ENCODE measurements around the gene MTX1. TPM values are rescaled to one million over a fixed set of nuclear protein-coding genes. Genes with fewer than 3 reads are reported as not detected.

MTX1 gene
- total RNA-seq, 2 donors from 2014 or later: 47.3 to 63.2 TPM

DNA sequence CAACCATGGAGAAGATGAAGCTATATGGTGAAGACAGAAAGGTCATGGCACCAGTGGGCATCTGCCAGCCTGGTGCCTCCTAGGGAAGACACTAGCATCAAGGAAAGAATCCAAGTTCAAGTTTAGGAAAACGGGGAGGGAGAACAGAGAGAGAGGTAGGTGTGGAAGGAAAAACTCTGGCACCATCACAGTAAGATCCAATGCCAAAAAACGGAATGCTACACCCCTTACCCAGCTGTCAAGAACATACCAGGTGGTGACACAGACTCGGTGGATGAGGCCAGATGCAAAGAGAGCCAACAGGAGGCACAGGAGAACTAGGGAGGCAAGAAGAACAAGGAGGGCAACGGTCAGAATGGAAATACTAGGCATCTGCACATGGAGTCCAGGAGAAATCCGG, 39.0 kb upstream of the MTX1 start:
- Histone ChIP-seq H3K4me3 (ENCODE audit: low read length) (no peak overlapping the region), H3K4me1 (ENCODE audit: control insufficient read depth, insufficient read depth, low read length) (no peaks in the 10 kb centered on the region), H3K9me3 (ENCODE audit: control insufficient read depth, low read length) (no peaks in the 10 kb centered on the region), H3K27ac (ENCODE audit: low read depth, low read length) (no peak overlapping the region), H3K36me3 (ENCODE audit: control insufficient read depth, insufficient read depth, low read length) (peaks cover 13% of the 10 kb centered on the region), H3K27me3 (ENCODE audit: control insufficient read depth, insufficient read depth, low read length, poor library complexity, severe bottlenecking) (no peaks in the 10 kb centered on the region), H3K9ac (ENCODE audit: extremely low read depth, low read length, poor library complexity, severe bottlenecking) (no peak overlapping the region)
- Mint-ChIP-seq H3K36me3 (ENCODE audit: low read depth) (peaks cover 16% of the 10 kb centered on the region), H3K4me1 (peaks cover 13% of the 10 kb centered on the region), H3K4me3 (no peak overlapping the region), H3K27ac (no peak overlapping the region), H3K27me3 (ENCODE audit: insufficient read depth) (peaks cover 6% of the 10 kb centered on the region), H3K9me3 (no peaks in the 10 kb centered on the region)
- TF ChIP-seq, protein P1, sequence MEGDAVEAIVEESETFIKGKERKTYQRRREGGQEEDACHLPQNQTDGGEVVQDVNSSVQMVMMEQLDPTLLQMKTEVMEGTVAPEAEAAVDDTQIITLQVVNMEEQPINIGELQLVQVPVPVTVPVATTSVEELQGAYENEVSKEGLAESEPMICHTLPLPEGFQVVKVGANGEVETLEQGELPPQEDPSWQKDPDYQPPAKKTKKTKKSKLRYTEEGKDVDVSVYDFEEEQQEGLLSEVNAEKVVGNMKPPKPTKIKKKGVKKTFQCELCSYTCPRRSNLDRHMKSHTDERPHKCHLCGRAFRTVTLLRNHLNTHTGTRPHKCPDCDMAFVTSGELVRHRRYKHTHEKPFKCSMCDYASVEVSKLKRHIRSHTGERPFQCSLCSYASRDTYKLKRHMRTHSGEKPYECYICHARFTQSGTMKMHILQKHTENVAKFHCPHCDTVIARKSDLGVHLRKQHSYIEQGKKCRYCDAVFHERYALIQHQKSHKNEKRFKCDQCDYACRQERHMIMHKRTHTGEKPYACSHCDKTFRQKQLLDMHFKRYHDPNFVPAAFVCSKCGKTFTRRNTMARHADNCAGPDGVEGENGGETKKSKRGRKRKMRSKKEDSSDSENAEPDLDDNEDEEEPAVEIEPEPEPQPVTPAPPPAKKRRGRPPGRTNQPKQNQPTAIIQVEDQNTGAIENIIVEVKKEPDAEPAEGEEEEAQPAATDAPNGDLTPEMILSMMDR (conservative IDR thresholded peaks at IDR 0.05): no peak
- 83 to 88% methylated on average over 3 to 5 of the region's 5 CpGs for WGBS, 2 experiments (ENCODE audit: insufficient coverage in 1 of 2, insufficient read length in 1 of 2)
- peak; percentile 23 for DNase-seq

DNA sequence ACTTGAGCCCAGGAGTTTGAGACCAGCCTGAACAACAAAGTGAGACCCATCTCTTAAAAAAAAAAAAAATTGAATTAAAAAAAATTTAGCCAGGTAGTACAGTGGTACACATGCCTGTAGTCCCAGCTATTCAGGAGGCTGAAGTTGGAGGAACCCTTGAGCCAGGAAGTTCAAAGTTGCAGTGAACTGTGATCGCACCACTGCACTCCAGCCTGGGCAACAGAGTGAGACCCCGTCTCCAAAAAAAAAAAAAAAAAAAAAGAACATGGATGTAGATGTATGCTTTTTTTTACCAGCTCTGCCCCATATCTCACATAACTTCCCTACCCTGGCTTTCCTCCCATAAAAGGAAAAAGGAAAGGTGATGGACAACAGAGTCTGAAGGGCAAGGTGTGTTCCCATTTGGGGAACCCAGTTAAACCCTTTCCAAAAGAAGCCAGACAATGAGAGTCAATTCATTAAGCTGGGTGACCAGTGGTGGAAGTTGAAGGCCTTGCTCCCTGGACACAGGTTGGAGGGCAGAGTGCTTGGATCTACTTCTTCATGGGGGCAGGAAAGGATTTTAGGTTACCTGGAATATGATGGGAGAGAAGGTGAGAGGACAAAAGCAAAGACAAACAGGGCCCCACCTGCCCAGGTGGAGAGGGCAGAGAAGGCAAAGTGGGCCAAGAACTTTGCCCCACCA, 38.3 kb upstream of the MTX1 start:
- Histone ChIP-seq H3K27me3 (ENCODE audit: control insufficient read depth, insufficient read depth, low read length, poor library complexity, severe bottlenecking) (no peaks in the 10 kb centered on the region), H3K9me3 (ENCODE audit: control insufficient read depth, low read length) (no peaks in the 10 kb centered on the region), H3K36me3 (ENCODE audit: control insufficient read depth, insufficient read depth, low read length) (peaks cover 13% of the 10 kb centered on the region), H3K27ac (ENCODE audit: low read depth, low read length) (no peak overlapping the region), H3K4me3 (ENCODE audit: low read length) (no peak overlapping the region), H3K9ac (ENCODE audit: extremely low read depth, low read length, poor library complexity, severe bottlenecking) (no peak overlapping the region), H3K4me1 (ENCODE audit: control insufficient read depth, insufficient read depth, low read length) (no peaks in the 10 kb centered on the region)
- peaks cover 16% of the 10 kb centered on the region for H3K36me3 Mint-ChIP-seq (ENCODE audit: low read depth)
- WGBS, 2 experiments (ENCODE audit: insufficient coverage in 1 of 2, insufficient read length in 1 of 2): 93% methylated on average over 1 of the region's 2 CpGs; no CpG with 5 or more reads in 1 of the 2 experiments
- H3K9me3 Mint-ChIP-seq: no peaks in the 10 kb centered on the region
- peak; percentile 13 for DNase-seq
- H3K4me3 Mint-ChIP-seq: no peak overlapping the region
- TF ChIP-seq, protein P1 (conservative IDR thresholded peaks at IDR 0.05): no peak
- no peak overlapping the region for H3K27ac Mint-ChIP-seq
- H3K4me1 Mint-ChIP-seq: peaks cover 17% of the 10 kb centered on the region
- H3K27me3 Mint-ChIP-seq (ENCODE audit: insufficient read depth): peaks cover 12% of the 10 kb centered on the region

DNA sequence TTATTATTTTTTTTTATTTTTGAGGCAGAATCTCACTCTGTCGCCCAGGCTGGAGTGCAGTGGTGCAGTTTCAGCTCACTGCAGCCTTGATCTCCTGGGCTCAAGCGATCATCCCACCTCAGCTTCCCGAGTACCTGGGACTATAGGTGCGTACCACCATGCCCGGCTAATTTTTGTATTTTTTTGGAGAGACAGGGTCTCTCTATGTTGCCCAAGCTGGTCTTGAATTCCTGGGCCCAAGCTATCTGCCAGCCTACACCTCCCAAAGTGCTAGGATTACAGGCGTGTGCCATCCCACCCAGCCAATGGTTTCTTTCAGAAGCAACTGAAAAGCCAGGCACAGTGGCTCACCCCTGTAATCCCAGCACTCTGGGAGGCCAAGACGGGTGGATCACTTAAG, 37.7 kb upstream of the MTX1 start:
- H3K36me3 ChIP-seq (ENCODE audit: control insufficient read depth, insufficient read depth, low read length): peaks cover 13% of the 10 kb centered on the region
- WGBS, 2 experiments (ENCODE audit: insufficient coverage in 1 of 2, insufficient read length in 1 of 2): 91 to 95% methylated on average over 7 of the region's 7 CpGs

More for the DNA sequence above, 37.7 kb upstream of the MTX1 start:
- H3K4me3 ChIP-seq (ENCODE audit: low read length): no peak overlapping the region
- H3K27me3 ChIP-seq (ENCODE audit: control insufficient read depth, insufficient read depth, low read length, poor library complexity, severe bottlenecking): no peaks in the 10 kb centered on the region
- no peak overlapping the region for H3K9ac ChIP-seq (ENCODE audit: extremely low read depth, low read length, poor library complexity, severe bottlenecking)
- peaks cover 16% of the 10 kb centered on the region for H3K36me3 Mint-ChIP-seq (ENCODE audit: low read depth)
- peaks cover 15% of the 10 kb centered on the region for H3K27me3 Mint-ChIP-seq (ENCODE audit: insufficient read depth)
- DNase-seq: peak; percentile 5
- TF ChIP-seq, protein P1 (conservative IDR thresholded peaks at IDR 0.05): no peak
- no peaks in the 10 kb centered on the region for H3K9me3 Mint-ChIP-seq
- H3K4me3 Mint-ChIP-seq: no peak overlapping the region
- H3K27ac Mint-ChIP-seq: no peak overlapping the region
- no peaks in the 10 kb centered on the region for H3K4me1 ChIP-seq (ENCODE audit: control insufficient read depth, insufficient read depth, low read length)
- H3K27ac ChIP-seq (ENCODE audit: low read depth, low read length): no peak overlapping the region
- peaks cover 17% of the 10 kb centered on the region for H3K4me1 Mint-ChIP-seq
- H3K9me3 ChIP-seq (ENCODE audit: control insufficient read depth, low read length): no peaks in the 10 kb centered on the region

All from endodermal cell (in vitro differentiated cells).